Stimulated activated CD8-positive, alpha-beta memory T cell treated with anti-CD3 and anti-CD28 coated beads, Interleukin-12 subunit alpha, Interleukin-12 subunit beta, amount 100 ng/mL, for 24 hours (primary cell): ENCODE results near the gene WDR91.
"Not testable (repeated sequence)": the region's sequence is repeated elsewhere in the genome, so short reads cannot be mapped to it uniquely, and the experiment has no call there.

Experiments
- DNase-seq: peaks from one replicate; pipeline ENCODE4 v3.0.0-alpha.2; 2020; ENCODE audit errors: extremely low read depth

The WDR91 gene

DNA sequence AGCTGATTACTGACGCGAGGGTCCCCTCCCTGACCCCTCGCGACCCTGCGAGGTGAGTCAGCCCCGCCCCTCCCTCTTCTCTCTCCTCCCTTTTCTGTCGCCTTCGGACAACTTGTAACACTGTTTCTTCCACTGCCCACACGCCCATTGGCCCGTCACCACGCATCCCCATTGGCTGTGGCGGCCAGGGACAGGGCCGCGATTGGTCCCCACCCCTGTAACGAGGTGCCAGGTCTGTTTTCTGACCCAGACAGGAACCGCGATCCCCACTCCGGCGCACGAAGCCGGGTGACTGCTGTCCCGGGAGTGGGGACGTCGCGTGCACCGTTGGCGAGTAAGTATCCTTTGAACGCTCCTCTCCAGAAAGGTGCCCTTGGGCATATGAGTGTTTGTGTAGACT, 22.2 kb upstream of the WDR91 start, which contains the start of gene STRA8:
Gene STRA8, plus strand, starts transcription at position 269 of the 400 bp plus-strand sequence. CDS start 6,687 bp downstream, outside the sequence.
- no peak for DNase-seq

DNA sequence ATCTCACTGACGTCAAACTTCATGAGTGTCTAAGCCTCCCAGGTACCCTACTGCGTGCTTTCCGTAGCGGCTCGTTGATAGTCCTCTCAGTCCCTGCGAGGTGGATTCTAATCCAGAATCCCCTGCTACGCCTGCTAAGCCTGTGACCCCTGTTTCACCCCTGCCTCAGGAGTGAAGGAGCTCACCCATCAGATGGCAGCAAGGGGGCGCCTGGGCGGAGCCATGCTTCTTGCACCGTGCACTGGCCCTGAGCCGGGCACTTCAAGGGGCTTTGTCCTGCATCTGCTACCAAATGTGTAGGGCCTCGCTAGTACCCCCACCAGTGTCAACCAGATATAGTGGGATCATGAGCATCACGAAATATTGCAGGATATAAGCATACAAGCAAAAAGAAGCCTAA, 21.4 kb upstream of the WDR91 start:
- no peak for DNase-seq

DNA sequence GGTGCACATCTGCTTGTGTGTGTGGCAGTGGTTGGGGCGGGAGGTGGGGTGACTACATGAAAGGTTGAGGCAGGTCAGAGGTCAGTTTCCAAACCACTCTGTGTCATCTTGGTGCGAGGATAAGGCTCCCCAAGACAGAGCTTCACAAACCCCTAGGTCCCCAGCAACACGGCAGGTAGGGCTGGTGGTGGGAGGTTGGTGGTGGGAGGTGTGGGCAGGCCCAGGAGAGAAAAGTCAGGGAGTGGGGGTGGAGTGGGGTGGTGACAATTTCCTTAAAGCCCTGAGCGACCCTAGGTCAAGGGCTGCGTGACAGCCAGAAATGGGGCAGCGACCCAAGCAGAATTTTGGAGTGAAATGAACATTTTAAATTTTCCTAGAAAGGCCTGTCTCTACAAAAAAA, 20.8 kb upstream of the WDR91 start:
- no peak for DNase-seq

DNA sequence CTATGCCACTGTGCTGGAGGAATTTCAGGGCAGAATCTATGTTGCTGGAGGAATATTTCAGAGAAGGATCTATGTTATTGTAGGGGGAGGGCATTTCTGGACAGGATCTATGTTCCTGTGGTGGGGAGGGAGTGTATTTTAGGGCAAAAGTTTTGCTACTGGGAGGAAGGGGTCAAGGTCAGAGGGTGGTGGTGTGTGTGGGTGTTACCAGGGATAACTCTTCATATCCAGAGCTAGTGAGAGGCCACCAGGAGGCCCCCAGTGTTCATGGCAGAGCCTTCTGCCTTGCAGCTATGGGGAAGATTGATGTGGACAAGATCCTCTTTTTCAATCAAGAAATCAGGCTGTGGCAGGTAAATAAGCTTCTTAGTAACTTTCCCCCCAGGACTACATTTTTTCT, 20.4 kb upstream of the WDR91 start:
- DNase-seq, result no peak

DNA sequence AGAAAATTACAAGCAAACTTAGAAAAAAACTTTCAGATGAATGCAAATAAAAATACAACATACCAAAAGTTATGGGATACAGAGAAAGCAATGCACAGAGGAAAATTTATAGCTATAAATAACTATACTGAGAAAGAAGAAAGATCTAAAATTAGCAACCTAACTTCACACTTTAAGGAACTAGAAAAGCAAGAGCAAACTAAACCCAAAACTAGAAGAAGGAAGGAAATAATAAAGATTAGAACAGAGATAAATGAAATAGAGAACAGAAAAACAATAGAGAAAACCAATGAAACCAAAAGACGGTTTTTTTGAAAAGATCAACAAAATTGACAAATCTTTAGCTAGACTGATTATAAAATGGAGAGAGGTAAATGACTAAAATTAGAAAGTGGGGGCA, 12.7 kb upstream of the WDR91 start:
- DNase-seq, result no peak

DNA sequence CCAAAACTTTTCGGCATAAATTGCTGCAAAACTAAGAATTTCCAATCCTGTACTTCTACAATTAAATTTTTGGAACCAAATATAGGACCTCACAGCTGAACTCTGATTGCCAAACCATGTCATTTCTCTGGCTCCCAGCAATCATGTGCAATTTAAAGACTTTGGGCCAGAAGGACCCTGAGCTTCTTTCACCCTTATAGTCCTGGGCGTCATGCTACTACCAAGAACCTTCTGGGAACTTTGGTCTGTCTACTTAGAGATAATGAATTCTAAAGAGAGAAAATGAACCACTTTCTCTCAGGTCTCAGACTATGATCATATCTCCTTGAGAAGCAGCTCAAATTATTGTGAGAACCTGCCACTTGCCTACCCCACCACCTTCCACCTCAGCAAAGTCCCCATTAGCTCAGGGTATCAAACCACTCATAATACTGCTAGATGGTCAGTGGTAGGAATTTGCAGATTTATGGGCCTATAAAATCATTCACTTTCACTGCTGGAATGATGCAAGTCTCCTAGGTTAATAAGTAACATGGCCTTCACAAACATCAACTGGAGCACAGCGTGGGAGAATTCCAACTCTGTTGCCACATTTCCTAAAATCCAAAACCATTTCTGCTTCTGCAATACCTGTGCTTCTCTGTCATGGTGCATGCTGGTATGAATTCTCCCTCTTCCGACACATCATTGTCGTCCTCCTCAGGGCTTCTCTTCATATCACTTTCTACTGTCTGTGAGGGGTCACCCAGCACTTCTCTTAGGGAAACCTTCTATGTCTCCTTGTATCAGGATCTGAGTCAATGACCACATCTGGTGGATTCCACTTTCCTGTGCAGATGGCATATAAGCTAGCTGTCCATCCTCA, 6.6 kb upstream of the WDR91 start:
- DNase-seq, result no peak

DNA sequence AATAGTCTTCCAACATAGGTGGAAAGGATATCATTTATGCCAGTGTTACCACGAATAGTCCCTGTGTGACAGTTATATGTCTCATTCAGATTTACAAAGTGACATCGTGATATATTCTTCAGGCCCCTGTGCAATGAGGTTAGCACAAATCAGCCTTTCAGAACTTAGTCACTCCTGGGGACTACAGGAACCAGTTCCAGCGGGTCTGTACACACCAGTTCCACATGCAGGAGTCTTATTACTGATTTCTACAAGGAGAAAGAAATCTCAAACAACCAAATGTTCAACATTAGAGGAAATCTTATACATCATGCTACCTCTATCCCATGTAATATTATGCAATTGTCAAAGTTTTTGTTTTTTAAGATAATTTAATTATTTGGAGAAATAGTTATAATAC, 4.4 kb upstream of the WDR91 start:
- DNase-seq, result no peak

DNA sequence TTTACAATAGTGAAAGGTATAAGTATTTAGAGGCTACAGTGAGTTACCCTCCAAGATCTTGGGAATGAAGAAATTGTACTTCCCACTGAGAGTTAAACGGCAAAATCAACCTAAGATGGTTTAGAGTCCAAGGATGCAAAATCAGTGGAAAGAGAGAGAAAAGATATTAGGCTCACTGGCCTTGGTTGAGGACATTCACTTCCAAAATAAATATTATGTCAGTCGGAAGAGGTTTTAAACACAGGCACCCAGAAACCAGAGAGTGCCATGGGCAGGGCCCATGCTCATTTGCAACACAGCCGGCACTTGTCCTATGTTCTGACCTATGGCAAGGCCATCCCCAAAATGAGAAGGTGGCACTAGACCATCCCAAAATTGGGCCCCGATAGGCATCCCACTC, 3.9 kb upstream of the WDR91 start:
- DNase-seq, result no peak

DNA sequence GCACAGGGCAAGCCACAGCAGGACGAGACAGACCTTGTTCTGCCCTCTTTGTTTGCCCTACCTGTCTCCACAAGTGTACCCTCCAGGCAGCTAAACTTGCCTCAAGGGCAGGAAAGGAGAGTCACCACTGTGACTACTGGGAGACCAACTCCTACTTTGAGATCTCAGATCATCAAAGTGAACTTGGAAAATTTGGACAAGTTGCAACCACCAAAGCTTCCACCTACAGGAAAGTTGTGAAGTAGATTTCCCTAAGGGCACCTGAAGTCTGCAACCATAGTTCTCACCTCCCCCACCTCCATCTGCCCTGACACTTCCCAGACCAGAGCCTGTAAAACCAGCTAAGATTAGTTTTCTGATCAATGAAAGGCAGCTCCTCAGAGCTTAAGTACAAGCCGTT, 2.5 kb upstream of the WDR91 start:
- no peak for DNase-seq

DNA sequence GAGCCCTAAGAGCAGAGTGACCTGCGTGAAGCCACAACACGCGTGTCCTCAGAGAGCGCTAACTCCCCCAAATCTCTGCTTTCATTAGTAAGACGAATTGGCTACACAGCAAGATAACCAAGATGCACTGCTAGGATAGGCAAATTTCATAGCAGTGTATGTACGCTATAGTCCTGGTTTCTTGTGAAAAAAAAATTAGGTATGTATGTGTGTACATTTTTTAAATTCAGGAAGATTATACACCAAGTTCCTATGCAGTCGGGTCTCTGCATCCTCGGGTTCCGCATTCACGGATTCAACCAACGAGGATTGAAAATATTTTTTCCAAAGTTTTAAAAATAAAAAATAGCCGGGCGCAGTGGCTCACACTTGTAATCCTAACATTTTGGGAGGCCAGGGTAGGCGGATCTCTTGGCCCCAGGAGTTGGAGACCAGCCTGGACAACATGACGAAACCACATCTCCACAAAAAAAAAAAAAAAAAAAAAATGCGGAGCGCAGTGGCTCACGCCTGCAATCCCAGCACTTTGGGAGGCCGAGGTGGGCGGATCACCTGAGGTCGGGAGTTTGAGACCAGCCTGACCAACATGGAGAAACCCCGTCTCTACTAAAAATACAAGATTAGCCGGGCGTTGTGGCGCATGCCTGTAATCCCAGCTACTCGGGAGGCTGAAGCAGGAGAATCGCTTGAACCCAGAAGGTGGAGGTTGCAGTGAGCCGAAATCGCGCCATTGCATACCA, 790 bp upstream of the WDR91 start:
- not testable (repeated sequence) for DNase-seq

DNA sequence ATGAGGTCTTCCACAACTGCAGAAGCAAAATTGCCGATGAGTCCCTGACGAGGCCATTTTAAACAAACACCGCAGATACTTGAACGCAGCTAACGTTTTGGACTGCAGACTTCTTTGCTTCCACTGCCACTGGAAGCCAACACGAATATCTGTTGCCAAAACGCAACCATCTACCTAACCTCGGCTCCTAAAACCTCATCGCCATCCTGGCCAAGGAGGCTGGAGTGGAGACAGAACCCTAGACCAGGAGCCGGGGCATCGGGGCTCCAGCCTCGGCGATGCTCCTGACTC, 493 bp downstream of the WDR91 start:
- no peak for DNase-seq

DNA sequence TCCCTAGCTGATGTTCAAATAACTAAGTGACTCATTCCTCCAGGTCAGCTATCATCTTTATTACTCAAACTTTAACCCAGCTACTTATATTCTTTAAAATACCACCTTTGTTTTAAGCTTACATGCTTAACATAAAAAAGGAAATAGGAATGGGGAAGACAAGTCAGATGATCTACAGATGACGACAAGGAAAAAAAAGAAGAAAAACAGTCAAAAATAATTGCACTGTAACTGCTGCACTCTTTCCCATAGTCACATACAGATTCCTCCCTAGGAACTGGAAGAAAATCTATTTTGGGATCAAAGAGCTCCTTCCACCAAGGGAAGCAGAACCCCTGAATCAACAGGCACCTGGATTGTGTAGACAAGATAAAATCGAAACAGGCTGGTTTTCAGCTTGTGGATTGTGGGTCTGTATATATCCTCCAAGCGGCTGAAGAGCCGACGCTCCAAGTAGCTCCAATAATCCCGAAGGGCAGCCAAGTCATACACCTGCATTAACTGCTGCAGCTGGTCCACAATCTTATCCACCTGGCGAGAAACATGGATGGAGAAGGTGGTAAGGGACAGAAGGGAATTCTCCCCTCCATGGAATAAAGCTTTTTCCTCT, 2.0 kb downstream of the WDR91 start:
- no peak for DNase-seq

DNA sequence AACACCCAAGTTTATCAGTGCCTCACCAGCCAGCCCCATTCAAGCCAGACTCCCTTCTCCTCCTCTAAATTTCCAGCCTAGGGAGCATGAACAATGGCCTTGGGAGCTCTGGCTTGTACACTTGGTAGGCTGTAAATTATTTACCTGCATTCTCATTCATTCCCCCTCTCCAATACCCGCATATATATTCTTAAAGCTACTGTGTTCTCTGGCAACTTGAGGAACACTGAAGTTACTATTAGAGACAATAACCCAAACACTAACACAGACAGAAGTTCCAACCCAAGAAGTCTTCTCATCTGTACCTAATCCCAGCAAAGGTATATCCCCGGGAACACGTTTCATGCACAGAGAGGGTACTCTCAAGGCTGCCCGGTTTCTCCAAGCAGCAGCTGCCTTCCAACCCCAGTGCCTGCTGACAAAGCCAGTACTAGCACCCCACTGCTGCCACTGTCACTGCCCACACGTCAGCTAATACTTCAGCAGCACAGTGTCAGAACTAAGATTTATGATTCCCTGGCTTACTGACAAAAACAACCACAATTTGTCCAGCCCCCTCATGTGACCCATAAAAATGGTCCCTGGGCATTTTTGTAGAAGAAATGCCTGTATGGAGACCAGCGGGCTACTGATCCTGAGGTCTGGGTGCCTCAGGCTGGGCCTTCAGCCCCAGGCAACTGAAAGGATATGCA, 3.1 kb downstream of the WDR91 start:
- DNase-seq, result no peak

DNA sequence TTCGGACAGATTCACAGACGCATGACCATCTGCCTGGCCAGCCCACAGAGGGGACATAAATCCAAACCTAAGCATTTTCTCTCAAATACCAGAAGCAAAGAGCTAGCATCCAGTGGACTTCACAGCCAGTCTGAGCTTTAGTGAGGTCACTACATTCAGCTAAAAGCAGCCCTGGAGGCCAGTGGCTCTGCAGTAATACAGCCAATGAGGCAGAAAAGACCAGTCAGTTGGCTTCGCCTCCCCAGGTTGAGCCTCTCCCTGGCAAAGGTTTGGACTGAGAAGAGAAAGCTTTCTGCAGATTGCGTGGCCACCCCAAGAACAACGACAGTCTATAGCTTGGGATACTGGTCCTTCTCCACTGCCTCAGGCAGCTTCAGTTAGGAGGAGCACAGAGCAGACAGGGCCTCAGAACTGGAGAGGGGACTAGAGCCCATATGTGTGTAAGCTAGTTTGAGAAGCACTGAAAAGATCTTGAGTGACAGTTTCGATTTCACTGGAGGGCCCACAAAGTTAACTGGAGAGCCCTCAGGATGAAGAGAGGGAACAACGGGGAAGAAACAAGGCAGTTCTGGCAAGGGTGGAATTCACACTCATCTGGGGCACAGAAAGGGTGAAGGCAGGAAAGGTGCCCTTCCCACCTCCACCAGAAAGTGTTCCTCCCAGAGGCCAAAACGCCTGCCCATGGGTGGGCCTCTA, 3.8 kb downstream of the WDR91 start:
- DNase-seq, result no peak

DNA sequence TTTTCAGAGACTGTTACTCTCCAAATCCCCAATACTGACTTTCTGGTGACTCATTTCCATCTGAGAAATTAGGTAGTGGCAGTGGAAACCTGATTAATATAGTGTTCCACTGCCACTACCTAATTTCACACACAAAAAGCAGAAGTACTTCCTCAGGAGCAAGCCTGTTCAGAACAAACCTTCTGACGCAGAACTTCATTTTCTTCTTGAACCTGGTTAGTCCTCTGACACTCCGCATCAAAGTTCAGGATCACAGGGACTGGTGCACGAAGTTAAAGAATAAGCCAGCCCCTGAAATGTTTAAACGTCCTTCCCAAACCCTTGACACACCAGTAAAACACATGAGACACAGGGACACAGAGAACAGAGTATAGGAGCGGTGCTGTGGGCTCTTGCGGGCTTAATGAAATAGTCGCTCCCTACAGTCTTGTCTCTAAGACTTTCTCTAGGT, 4.4 kb downstream of the WDR91 start:
- DNase-seq, result no peak

DNA sequence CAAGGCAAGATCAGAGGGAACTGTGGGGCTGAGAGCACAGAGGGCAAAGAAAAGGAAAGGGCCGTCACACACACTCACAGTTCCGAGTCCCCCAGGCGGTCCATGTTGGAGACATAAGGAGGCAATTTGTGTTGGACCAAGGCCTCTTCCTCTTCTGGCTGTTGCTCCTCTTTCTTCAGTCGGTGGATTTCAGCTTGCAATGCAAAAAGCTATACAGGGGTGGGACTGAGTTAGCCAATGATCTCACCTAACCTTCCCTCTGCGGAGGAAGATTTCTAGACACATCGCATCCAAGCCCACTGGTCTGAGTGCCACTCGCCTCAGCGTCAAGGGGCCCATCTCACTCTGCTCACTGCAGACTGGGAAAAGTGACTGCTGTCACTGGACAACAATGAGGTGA, 5.5 kb downstream of the WDR91 start:
- no peak for DNase-seq

DNA sequence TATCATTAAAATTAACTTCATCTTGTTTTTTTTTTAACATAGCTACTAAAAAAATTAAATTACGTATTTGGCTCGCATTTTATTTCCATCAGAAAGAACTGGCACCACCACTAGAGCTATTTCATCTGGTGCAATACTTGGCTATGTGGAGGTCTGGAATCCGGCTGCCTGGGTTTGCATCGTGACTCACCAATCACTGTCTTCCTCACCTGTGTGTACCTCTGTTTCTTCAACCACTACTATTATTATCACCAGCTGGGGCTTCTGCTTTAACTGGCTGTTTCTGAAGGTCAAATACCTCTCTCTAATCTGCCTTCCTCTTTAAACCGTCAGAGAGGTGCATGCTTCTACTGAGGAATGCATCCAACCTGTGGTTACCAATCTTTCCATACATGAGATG, 6.5 kb downstream of the WDR91 start:
- no peak for DNase-seq

DNA sequence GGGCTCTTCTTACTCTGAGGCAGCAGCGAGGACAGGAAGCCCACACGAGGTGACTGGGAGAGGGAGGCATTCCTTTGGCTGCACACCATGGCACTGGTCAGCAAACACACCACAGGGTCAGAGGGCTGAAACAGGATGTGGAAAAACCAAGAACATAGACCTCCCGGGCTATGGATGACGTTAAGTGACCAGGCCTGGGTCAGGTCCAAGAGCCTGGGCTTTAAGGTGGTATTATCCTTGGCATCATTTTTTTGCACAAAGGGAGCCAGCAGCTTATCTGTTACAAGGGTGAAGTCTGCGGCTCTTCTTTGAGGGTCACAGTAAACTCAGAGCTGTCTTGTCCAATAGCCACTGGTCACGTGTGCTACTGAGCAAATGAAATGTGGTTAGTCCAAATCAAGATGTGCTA, 7.0 kb downstream of the WDR91 start:
- no peak for DNase-seq

DNA sequence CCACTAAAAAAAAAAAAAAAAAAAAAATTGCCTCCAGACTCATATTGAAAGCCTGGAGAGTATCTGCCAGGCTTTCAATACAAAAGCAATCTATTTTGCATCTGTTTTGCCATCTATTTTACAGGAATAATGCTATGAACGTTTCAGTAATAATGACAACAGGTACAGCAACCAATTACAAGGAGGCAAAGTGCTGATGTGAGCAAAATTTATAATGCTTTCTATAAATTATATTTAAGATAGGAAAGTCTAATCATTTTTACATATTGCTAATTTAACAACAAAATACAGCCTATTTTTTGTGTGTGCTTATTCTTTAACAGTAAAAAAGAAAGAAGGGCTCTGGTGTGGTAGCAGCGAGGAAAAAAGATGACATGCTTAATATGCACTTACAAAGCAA, 10.0 kb downstream of the WDR91 start:
- DNase-seq, result no peak

DNA sequence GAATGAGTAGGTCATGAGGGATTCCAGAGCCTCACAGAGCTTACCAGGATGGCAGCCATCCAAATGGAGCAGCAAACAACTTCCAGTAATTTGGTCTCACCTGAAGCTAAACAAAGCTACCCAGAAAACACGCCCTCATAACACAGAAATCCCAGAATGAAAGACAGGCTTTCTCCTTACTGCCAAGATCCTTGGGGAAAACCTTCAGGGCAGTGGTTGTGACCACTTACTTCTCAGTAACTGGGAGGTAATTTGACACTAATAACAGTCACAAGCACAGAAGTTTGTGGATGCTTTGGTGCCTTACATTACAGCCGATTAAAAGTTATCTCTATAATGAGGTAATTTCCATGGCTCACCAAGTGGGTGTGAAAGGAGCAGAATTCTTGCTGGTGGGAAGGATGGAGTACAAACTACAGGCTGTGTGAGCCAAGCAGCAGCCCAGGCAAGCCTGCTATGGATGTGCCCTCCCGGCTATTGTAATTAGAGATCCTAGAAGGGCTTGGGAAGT, 10.4 kb downstream of the WDR91 start:
- DNase-seq, result no peak

DNA sequence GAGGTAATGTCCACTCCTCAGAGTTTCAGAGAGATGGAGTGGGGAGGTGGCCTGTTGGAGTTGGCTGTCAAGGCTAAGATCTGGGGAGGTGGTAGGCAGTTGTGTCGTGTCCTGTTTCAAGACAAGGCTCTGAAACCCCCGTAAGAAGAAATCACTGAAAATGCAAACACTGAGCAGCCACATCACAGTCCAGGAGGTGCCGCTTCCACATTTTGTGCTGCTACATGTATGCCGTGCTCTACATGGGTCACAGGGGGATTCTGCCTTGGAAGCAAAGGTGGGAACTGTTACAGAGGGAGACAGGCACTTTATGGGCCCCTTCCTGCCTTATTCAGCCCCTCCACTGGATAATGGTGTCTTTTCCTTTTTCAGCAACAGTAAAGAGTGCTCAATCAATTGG, 11.9 kb downstream of the WDR91 start:
- no peak for DNase-seq
